UCSD-AML1 (cell line): ENCODE results near the gene PADI1.

Experiments used
- DNase-seq: peaks from one replicate; lab custom pipeline; 2025; ENCODE audit not compliant: unreplicated experiment; lab: John Stamatoyannopoulos, UW

Gene PADI1, protein sequence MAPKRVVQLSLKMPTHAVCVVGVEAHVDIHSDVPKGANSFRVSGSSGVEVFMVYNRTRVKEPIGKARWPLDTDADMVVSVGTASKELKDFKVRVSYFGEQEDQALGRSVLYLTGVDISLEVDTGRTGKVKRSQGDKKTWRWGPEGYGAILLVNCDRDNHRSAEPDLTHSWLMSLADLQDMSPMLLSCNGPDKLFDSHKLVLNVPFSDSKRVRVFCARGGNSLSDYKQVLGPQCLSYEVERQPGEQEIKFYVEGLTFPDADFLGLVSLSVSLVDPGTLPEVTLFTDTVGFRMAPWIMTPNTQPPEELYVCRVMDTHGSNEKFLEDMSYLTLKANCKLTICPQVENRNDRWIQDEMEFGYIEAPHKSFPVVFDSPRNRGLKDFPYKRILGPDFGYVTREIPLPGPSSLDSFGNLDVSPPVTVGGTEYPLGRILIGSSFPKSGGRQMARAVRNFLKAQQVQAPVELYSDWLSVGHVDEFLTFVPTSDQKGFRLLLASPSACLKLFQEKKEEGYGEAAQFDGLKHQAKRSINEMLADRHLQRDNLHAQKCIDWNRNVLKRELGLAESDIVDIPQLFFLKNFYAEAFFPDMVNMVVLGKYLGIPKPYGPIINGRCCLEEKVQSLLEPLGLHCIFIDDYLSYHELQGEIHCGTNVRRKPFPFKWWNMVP

DNA sequence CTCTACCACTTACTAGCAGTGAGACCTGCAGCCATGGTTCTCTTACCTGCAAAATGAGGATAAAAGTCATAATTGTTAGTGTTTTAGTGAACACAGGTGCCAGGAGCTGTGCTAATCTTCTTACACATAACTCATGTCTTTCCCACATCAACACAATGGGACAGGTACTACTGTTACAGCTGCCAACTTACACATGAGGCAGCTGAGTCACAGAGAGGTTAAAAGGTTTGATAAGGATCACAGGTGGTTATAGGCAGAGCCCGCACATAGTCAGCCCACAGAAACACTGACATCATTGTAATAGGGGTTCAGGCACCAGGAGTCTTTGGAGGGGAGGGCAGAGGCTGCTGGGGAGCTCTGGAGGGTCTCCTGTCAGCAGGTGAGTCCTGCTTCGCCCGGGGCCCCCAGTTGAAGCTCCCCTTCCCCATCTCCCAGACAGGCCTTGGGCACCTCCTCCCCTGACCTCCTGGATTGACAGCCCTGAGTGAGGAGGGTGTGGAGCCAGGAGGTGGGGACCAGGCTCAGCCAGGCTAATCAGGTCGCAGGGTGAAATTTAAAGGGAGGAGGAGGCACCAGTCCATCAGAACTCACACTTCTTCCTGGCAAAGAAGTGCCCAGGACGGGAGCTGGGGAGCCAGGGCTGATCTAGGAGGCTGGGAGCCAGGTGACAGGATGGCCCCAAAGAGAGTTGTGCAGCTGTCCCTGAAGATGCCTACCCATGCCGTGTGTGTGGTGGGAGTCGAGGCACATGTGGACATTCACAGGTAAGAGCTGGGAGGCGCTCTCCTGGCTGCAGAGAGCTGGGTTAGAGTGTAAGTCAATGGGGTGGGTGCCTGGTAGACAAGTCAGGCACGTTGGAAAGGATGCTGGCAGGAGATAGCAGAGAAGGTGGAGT is at the start of gene PADI1:
Gene PADI1 (plus strand): TSS at position 583 of the 895 bp plus-strand sequence. CDS start 90 bp downstream, at position 673.
- no peak for DNase-seq

DNA sequence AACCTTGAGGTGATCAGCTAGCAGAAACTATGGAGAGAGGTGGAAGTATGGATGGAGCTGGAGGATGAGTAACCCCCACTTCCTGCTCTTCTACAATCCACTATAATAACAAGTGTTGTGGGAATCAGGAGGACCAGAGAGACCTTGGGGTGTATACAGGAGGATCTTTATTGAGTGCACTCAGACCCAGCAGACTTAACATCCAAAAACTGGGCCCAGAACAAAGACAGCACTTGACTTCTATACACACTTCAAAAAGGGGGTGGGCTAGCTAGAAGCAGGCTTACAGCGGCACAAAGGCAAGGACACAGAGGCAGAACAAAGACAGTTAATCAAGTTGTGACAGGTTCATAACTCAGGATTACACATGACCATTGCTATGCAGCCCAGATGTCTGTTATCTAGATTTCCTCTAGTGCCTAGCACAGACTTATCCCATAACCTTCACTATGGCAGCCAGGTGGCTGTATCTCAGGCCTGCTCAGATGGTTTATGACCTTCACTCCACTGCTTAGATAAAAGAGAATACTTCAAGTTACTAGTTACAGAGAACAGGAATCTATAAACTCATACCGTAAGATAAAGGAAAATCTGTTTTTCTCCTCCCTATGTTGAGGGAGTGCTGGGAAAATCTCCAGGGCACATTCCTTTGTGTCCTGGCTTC is 49.5 kb upstream of the PADI1 start:
- DNase-seq, result no peak

DNA sequence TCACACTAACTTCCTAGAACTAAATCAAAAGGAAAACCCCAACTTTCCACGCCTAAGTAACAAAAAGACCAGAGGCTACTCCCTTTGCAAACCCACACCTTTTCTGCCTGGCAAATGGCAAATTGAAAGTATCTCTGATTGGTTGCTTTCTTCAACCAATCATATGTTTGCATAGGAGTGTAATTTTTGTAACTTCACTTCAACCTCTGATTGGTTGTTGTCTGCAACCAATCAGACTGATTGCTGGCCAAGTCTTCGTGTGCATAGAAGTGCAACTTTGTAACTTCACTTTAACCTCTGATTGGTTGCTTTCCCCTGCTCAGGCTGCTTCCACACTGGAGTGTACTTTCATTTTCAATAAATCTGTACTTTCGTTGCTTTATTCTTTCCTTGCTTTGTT is 48.8 kb upstream of the PADI1 start:
- no peak for DNase-seq

- DNase-seq, result no peak
Measured at GRCh38 chr1:17158961-17159360, 46.0 kb upstream of the PADI1 start.

- no peak for DNase-seq
Measured at GRCh38 chr1:17161137-17161740, 43.7 kb upstream of the PADI1 start.

DNA sequence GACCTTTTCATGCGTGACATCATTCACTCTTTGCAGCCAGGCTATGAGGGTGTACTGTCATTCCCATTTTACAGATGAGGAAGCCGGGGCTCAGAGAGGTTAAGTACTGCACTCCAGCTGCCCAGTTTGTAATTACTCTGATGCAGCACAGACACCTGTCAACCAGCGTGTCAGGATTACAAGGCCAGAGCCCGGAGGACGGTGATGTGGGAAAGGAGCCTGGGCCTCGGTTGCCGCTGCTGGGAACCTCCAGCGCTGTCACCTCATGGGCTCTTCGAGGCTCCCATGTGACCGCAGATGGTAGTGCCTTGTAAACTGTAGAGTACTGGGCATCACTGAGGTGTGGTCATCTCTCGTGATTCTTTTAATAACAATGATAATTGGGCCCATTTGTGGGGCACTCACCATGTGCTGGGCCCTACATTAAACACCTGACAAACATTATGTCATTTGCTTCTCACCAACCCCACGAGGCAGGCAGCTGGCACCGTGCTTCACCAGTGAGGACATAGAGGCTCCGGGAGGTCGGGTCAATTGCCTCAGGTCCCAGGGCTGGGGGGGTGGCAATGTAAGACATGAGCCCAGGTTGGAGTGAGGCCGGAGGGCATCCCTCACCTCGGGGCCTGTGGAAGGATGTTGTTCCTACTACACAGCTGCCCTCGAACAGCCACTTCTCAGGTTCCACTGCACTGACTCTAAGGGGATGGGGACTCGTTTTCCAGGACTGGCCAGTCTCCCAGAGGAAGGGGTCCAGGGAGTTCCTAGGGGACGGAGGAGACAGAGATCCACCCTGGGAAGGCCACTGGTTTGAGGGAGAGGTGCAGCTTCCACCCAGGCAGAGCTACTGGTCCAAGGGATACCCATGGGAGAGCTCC is 42.8 kb upstream of the PADI1 start:
- no peak for DNase-seq

DNA sequence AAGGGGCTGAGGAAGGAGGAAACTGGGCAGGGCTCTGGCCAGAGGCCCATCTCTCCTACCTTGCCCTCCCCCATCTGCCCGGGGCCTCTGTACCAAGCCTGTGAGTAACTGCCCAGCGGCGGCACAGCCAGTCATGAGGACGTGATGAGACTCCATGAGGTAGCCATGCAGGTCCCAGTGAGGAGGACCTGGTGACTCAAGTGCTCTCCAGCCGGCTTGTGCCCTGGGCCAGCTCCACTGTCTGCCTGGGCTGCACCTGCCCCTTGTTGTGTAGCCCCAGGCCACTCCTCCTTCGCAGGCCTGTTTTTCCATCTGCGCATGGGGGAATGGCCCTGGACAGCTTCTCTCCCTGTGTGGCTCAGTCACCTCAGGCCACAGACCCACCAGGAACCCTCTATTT is 42.0 kb upstream of the PADI1 start:
- DNase-seq, result no peak

DNA sequence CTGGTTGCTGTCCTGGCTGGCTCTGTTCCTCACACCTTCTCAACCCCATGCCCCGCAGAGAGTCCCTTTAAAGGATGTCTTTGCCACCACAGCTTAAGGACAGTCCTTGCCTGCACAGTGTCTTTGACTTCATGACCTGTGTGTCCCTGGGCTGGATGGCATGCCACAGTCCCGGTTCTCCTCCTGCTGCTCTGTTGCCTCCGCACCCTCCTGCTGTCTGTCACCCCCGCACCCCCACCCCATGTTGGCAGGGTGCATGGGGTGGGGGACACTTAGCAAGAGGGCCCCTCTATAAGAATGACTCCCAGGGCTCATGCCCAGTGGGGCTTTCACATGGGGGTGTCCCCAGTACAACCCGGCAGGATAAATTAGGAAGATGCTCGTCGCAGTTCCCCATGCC is 41.6 kb upstream of the PADI1 start:
- DNase-seq, result no peak

- no peak for DNase-seq
Measured at GRCh38 chr1:17163789-17164666, 40.9 kb upstream of the PADI1 start.

- no peak for DNase-seq
Measured at GRCh38 chr1:17165823-17166222, 39.1 kb upstream of the PADI1 start.

- no peak for DNase-seq
Measured at GRCh38 chr1:17167041-17167785, 37.7 kb upstream of the PADI1 start.

DNA sequence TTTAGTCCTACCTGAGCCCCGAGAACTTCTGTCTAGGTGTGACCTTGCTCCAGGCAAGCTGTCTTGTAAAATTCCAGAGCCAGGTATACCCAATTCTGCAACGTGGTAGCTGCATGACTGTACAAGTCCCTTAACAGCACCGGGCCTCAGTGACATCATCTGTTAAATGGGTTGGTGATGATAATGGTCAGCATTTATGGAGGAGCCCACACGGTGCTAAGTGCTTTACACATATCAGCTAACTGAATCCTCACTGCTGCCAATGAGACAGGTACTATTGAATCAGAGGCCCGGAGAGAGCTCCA is 37.2 kb upstream of the PADI1 start:
- DNase-seq, result no peak

- no peak for DNase-seq
Measured at GRCh38 chr1:17168091-17168876, 36.6 kb upstream of the PADI1 start.

GRCh38 chr1:17170571-17170970 is 34.4 kb upstream of the PADI1 start:
- DNase-seq, result no peak

DNA sequence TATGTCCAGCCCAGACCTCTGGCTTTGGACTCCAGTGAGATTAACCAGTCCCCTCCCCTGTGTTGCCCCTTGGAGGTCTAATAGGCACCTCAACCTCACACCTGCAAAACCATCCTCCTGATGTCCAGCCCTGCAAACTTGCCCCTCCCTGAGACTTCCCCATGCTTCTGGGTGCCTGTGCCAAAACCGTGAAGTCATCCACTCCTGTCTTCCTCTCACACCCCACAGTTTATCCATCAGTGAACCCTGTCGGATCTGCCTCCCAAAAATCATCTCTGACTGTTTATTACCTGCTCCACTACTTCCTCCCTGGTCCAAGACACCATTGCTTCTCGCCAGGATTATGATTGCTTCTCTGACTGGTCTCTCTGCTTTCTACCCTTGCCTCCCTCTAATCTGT is 31.7 kb upstream of the PADI1 start:
- no peak for DNase-seq

DNA sequence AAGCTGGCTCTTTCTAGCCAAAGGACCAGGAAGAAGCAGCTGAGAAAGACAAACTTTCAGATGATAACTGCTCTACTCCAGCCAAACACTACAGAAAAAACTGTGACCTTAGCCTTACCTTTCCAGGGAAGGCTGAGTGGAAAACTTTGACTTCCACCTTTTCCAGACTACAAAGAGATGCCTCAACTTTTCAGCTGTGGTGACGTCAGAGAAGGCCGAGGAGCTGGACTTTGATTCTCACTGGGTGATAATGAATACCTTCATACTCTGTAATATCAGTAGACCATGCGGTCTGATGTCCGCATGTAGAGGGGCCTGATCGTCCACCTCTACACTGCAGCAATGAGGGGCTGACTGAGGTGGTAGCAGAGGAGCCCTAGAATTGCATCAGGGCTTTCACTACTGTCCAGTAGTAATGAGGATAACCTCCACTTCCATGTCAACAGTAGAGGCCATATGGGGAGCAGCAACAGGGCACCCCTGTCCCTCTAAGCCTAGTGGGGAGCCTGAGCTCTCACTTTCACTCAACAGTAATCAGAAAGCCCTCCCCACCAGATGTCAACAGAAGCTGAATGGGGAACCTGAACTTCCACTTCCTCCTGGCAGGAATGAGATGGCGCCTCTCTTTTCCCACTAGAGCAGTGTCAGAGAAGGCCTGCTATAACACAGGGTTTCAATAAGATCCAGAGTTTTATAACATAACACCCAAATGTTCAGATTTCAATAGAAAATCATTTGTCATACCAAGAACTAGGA is 28.4 kb upstream of the PADI1 start:
- DNase-seq, result no peak

DNA sequence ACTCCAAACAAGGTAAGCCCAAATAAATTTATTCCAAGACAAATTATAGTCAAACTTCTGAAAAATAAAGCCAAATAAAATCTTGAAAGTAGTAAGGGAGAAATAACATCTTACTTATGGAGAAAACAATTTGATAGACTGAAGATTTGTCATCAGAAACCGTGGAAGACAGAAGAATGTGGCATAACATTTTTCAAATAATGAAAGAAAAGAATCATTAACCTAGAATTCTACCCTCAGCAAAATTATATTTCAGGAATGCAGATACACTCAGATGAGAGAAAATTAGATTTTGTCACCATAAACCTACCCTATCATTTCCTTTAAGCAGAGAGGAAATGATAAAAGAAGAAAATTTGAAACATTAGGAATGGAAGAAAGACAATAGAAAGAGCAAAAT is 27.3 kb upstream of the PADI1 start:
- DNase-seq, result no peak
